Nephron (organoid): ENCODE results near the gene ZNF565.
"Not testable (repeated sequence)": the region's sequence is repeated elsewhere in the genome, so short reads cannot be mapped to it uniquely, and the experiment has no call there.

Source experiments
- H3K27ac Mint-ChIP-seq, 3 experiments: 2 replicates each; pipeline ENCODE4 v1.8.0; 2020; ENCODE audit warnings: mixed read lengths in 3 of 3, mild to moderate bottlenecking in 2 of 3, moderate library complexity in 1 of 3
- H3K27me3 Mint-ChIP-seq: 2 replicates; pipeline ENCODE4 v1.8.0; 2021; ENCODE audit warnings: low read depth, mild to moderate bottlenecking, moderate library complexity, mixed read lengths
- H3K36me3 Mint-ChIP-seq: 2 replicates; pipeline ENCODE4 v1.8.0; 2020; ENCODE audit warnings: low read depth, mixed read lengths
- H3K4me1 Mint-ChIP-seq: 2 replicates; pipeline ENCODE4 v1.8.0; 2020; ENCODE audit warnings: mixed read lengths
- H3K4me3 Mint-ChIP-seq, 3 experiments: 2 replicates each; pipeline ENCODE4 v1.8.0; 2020; ENCODE audit warnings: mild to moderate bottlenecking in 3 of 3, mixed read lengths in 3 of 3, moderate library complexity in 2 of 3
- H3K9me3 Mint-ChIP-seq: 2 replicates; pipeline ENCODE4 v1.8.0; 2020; ENCODE audit warnings: mixed read lengths
- CTCF ChIP-seq, 3 experiments: fragments of 200-600 bp; sonication (generic); IDR thresholded peaks; one replicate each; pipeline ENCODE4 v1.5.0; 2021; ENCODE audit warnings: antibody characterized with exemption in 3 of 3; ENCODE audit not compliant: unreplicated experiment in 3 of 3

The ZNF565 gene

GRCh38 chr19:36245210-36246005, 30.9 kb upstream of the ZNF565 start:
- peak overlapping the region; percentile 30 to 67 (median 46) for H3K4me3 Mint-ChIP-seq
- H3K27me3 Mint-ChIP-seq = peaks cover 13% of the 10 kb centered on the region
- H3K9me3 Mint-ChIP-seq = peaks cover 18% of the 10 kb centered on the region
- TF ChIP-seq CTCF (IDR thresholded peaks at IDR 0.05; ENCODE audit: unreplicated experiment in 3 of 3) = no peak
- no peak overlapping the region for H3K27ac Mint-ChIP-seq
- no peaks in the 10 kb centered on the region for H3K4me1 Mint-ChIP-seq
- peaks cover 25% of the 10 kb centered on the region for H3K36me3 Mint-ChIP-seq

GRCh38 chr19:36244066-36244465, 29.6 kb upstream of the ZNF565 start:
- H3K9me3 Mint-ChIP-seq = peaks cover 27% of the 10 kb centered on the region
- peaks cover 13% of the 10 kb centered on the region for H3K27me3 Mint-ChIP-seq
- TF ChIP-seq CTCF (IDR thresholded peaks at IDR 0.05; ENCODE audit: unreplicated experiment in 3 of 3) = no peak
- H3K4me3 Mint-ChIP-seq = no peak overlapping the region
- H3K27ac Mint-ChIP-seq = no peak overlapping the region
- H3K4me1 Mint-ChIP-seq = no peaks in the 10 kb centered on the region
- H3K36me3 Mint-ChIP-seq = peaks cover 38% of the 10 kb centered on the region

GRCh38 chr19:36236946-36237310, 22.5 kb upstream of the ZNF565 start:
- Mint-ChIP-seq H3K4me1 (no peaks in the 10 kb centered on the region), H3K36me3 (peaks cover 92% of the 10 kb centered on the region), H3K4me3 (no peak overlapping the region), H3K9me3 (peaks cover 57% of the 10 kb centered on the region), H3K27ac (no peak overlapping the region), H3K27me3 (no peaks in the 10 kb centered on the region)
- TF ChIP-seq CTCF (IDR thresholded peaks at IDR 0.05; ENCODE audit: unreplicated experiment in 3 of 3) = no peak

GRCh38 chr19:36236304-36236945, 22.0 kb upstream of the ZNF565 start:
- Mint-ChIP-seq H3K4me3 (no peak overlapping the region), H3K4me1 (no peaks in the 10 kb centered on the region), H3K27me3 (no peaks in the 10 kb centered on the region), H3K27ac (no peak overlapping the region), H3K36me3 (peaks cover 93% of the 10 kb centered on the region), H3K9me3 (peaks cover 57% of the 10 kb centered on the region)
- no peak for TF ChIP-seq CTCF (IDR thresholded peaks at IDR 0.05; ENCODE audit: unreplicated experiment in 3 of 3)

- H3K4me1 Mint-ChIP-seq, H3K27ac Mint-ChIP-seq, H3K27me3 Mint-ChIP-seq, H3K4me3 Mint-ChIP-seq: not testable (repeated sequence)
- peaks cover 97% of the 10 kb centered on the region for H3K36me3 Mint-ChIP-seq
- H3K9me3 Mint-ChIP-seq = peaks cover 57% of the 10 kb centered on the region
These were observed 19.2 kb upstream of the ZNF565 start for GRCh38 chr19:36233626-36234025.

- no peaks in the 10 kb centered on the region for H3K27me3 Mint-ChIP-seq
- no peak overlapping the region for H3K4me3 Mint-ChIP-seq
- H3K36me3 Mint-ChIP-seq = peaks cover 87% of the 10 kb centered on the region
- peaks cover 24% of the 10 kb centered on the region for H3K9me3 Mint-ChIP-seq
- no peak for TF ChIP-seq CTCF (IDR thresholded peaks at IDR 0.05; ENCODE audit: unreplicated experiment in 3 of 3)
- H3K27ac Mint-ChIP-seq = no peak overlapping the region
- no peaks in the 10 kb centered on the region for H3K4me1 Mint-ChIP-seq
These were observed 10.9 kb upstream of the ZNF565 start for GRCh38 chr19:36225219-36225892.
